Ascending aorta (tissue), 2 donors: ENCODE data around the gene MCCC1. TPM values are rescaled to one million over a fixed set of nuclear protein-coding genes. Genes with fewer than 3 reads are reported as not detected.
A peak's percentile ranks its signal among the peaks of the same experiment; 100 is the strongest.

Experiments
- DNase-seq, 2 donors: peaks; one replicate each; pipeline ENCODE4 v3.0.0-alpha.2; 2019; ENCODE audit warnings: low spot score in 2 of 2
- H3K27ac ChIP-seq, 2 donors: fragments of 200-600 bp; sonication (generic); one replicate each; pipeline ENCODE4 v1.5.1; 2016 to 2017; ENCODE audit warnings: mild to moderate bottlenecking in 1 of 2
- H3K27me3 ChIP-seq: fragments of 200-600 bp; sonication (generic); one replicate; pipeline ENCODE4 v1.5.1; 2017
- H3K36me3 ChIP-seq, 2 donors: fragments of 200-600 bp; sonication (generic); one replicate each; pipeline ENCODE4 v1.5.1; 2016
- H3K4me1 ChIP-seq, 2 donors: fragments of 200-600 bp; sonication (generic); one replicate each; pipeline ENCODE4 v1.5.1; 2016 to 2017; ENCODE audit warnings: mild to moderate bottlenecking in 1 of 2
- H3K4me3 ChIP-seq, 2 donors: fragments of 200-600 bp; sonication (generic); one replicate each; pipeline ENCODE4 v1.5.1; 2016 to 2017; ENCODE audit warnings: mild to moderate bottlenecking in 1 of 2
- H3K9me3 ChIP-seq, 2 donors: fragments of 200-600 bp; sonication (generic); one replicate each; pipeline ENCODE4 v1.5.1; 2016
- CTCF ChIP-seq, 3 experiments: fragments of 200-600 bp in 2 of 3; fragments of 450-650 bp in 1 of 3; sonication (generic) in 2 of 3; IDR thresholded peaks; one replicate each; pipeline ENCODE4 v1.5.1; 2016 to 2019; ENCODE audit warnings: antibody characterized with exemption in 3 of 3, mild to moderate bottlenecking in 1 of 3, moderate library complexity in 1 of 3
- intact Hi-C: fragments of 100-400 bp; cut with DNase I; formaldehyde crosslinking; loops from one replicate; pipeline ENCODE4 v1.15.1; 2023
- total RNA-seq: library from RNA; depleted of rRNA; stranded (reverse); fragments of >200 nt; gene quantifications from one replicate; pipeline ENCODE4 v1.1.0, GENCODE V29; 2016

The MCCC1 gene
- total RNA-seq, 1 donor from 2014 or later = 10.3 TPM

GRCh38 chr3:183085634-183086390 lies 13.5 kb downstream of the MCCC1 start:
- Histone ChIP-seq H3K36me3 (peaks cover 11 to 59% of the 10 kb centered on the region in 2 donors), H3K9me3 (no peaks in the 10 kb centered on the region), H3K27ac (no peak overlapping the region), H3K4me1 (no peaks in the 10 kb centered on the region), H3K27me3 (no peaks in the 10 kb centered on the region), H3K4me3 (no peak overlapping the region)
- no peak for DNase-seq
- TF ChIP-seq CTCF (IDR thresholded peaks at IDR 0.05) = peak in 1 of 3 experiments; percentile 45
- intact Hi-C loops = no loop called here

GRCh38 chr3:183082355-183082915 lies 16.9 kb downstream of the MCCC1 start:
- no peak for DNase-seq
- Histone ChIP-seq H3K4me1 (no peaks in the 10 kb centered on the region), H3K9me3 (no peaks in the 10 kb centered on the region), H3K27ac (no peak overlapping the region), H3K36me3 (peaks cover 9 to 36% of the 10 kb centered on the region in 2 donors), H3K4me3 (no peak overlapping the region), H3K27me3 (no peaks in the 10 kb centered on the region)
- TF ChIP-seq CTCF (IDR thresholded peaks at IDR 0.05) = no peak
- intact Hi-C loops = no loop called here

- no peak for TF ChIP-seq CTCF (IDR thresholded peaks at IDR 0.05)
- Histone ChIP-seq H3K27ac (no peak overlapping the region), H3K4me1 (no peaks in the 10 kb centered on the region), H3K4me3 (no peak overlapping the region), H3K36me3 (peaks cover 9 to 36% of the 10 kb centered on the region in 2 donors), H3K9me3 (no peaks in the 10 kb centered on the region), H3K27me3 (no peaks in the 10 kb centered on the region)
- intact Hi-C loops = no loop called here
- no peak for DNase-seq
Observed at GRCh38 chr3:183081459-183082183, 17.7 kb downstream of the MCCC1 start.

- no peak for TF ChIP-seq CTCF (IDR thresholded peaks at IDR 0.05)
- no peaks in the 10 kb centered on the region for H3K27me3 ChIP-seq
- H3K4me1 ChIP-seq = no peaks in the 10 kb centered on the region
- H3K9me3 ChIP-seq = no peaks in the 10 kb centered on the region
- no peak overlapping the region for H3K4me3 ChIP-seq
- intact Hi-C loops = no loop called here
- no peak overlapping the region for H3K27ac ChIP-seq
- DNase-seq = no peak
- peaks cover 9 to 33% of the 10 kb centered on the region in 2 donors for H3K36me3 ChIP-seq
Observed at GRCh38 chr3:183080628-183081027, 18.7 kb downstream of the MCCC1 start.

- no peaks in the 10 kb centered on the region for H3K27me3 ChIP-seq
- H3K4me3 ChIP-seq = no peak overlapping the region
- TF ChIP-seq CTCF (IDR thresholded peaks at IDR 0.05) = no peak
- intact Hi-C loops = no loop called here
- H3K4me1 ChIP-seq = no peaks in the 10 kb centered on the region
- peaks cover 13 to 19% of the 10 kb centered on the region in 2 donors for H3K36me3 ChIP-seq
- H3K9me3 ChIP-seq = no peaks in the 10 kb centered on the region
- DNase-seq = no peak
- no peak overlapping the region for H3K27ac ChIP-seq
Observed at GRCh38 chr3:183074881-183075280, 24.4 kb downstream of the MCCC1 start.
